Uterus (tissue), 2 donors: ENCODE results near the gene KHDC3L.

ENCODE experiments used
- POLR2A ChIP-seq, 2 donors: fragments of 450-650 bp; IDR thresholded peaks; one replicate each; pipeline ENCODE4 v1.6.1; 2016; ENCODE audit warnings: antibody characterized with exemption in 2 of 2, mild to moderate bottlenecking in 1 of 2, moderate library complexity in 1 of 2
- TF ChIP-seq, protein P1 (sequence below), 4 experiments: fragments of 200-600 bp in 2 of 4; fragments of 450-650 bp in 2 of 4; sonication (generic) in 2 of 4; IDR thresholded peaks; one replicate each; pipeline ENCODE4 v1.5.1; 2016 to 2019; ENCODE audit warnings: antibody characterized with exemption in 4 of 4, mild to moderate bottlenecking in 2 of 4, moderate library complexity in 1 of 4

GRCh38 chr6:73382462-73383113 is 20.1 kb downstream of the KHDC3L start:
- TF ChIP-seq, protein P1, sequence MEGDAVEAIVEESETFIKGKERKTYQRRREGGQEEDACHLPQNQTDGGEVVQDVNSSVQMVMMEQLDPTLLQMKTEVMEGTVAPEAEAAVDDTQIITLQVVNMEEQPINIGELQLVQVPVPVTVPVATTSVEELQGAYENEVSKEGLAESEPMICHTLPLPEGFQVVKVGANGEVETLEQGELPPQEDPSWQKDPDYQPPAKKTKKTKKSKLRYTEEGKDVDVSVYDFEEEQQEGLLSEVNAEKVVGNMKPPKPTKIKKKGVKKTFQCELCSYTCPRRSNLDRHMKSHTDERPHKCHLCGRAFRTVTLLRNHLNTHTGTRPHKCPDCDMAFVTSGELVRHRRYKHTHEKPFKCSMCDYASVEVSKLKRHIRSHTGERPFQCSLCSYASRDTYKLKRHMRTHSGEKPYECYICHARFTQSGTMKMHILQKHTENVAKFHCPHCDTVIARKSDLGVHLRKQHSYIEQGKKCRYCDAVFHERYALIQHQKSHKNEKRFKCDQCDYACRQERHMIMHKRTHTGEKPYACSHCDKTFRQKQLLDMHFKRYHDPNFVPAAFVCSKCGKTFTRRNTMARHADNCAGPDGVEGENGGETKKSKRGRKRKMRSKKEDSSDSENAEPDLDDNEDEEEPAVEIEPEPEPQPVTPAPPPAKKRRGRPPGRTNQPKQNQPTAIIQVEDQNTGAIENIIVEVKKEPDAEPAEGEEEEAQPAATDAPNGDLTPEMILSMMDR (IDR thresholded peaks at IDR 0.05): no peak
- TF ChIP-seq POLR2A (IDR thresholded peaks at IDR 0.05): no peak
